ENCODE measurements around the gene CD101. TPM values are rescaled to one million over a fixed set of nuclear protein-coding genes. Genes with fewer than 3 reads are reported as not detected.

Gene CD101
- total RNA-seq, 1 experiment from 2014 or later: 0.06 TPM

GRCh38 chr1:116984406-116985160 lies 17.0 kb upstream of the CD101 start:
- no peak for DNase-seq (ENCODE audit: low read depth)

- no peak for DNase-seq (ENCODE audit: low read depth)
These were observed 14.9 kb upstream of the CD101 start for GRCh38 chr1:116986421-116987255.

DNA sequence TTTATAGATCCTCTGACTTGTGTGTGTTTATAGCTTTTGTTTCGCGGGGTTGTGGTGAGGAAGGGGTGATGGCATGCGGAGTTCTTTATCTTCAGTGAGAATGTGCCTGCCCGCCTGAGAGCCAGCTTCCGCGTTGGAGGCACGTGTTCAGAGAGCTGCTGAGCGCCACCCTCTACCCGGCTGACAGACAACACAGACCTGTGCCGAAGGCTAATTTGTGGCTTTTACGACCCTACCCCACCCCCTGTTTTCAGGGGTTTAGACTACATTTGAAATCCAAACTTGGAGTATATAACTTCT lies 14.4 kb upstream of the CD101 start:
- DNase-seq (ENCODE audit: low read depth): no peak

GRCh38 chr1:116988248-116988647 lies 13.3 kb upstream of the CD101 start:
- DNase-seq (ENCODE audit: low read depth): no peak

GRCh38 chr1:116988908-116989307 lies 12.7 kb upstream of the CD101 start:
- DNase-seq (ENCODE audit: low read depth): no peak

DNA sequence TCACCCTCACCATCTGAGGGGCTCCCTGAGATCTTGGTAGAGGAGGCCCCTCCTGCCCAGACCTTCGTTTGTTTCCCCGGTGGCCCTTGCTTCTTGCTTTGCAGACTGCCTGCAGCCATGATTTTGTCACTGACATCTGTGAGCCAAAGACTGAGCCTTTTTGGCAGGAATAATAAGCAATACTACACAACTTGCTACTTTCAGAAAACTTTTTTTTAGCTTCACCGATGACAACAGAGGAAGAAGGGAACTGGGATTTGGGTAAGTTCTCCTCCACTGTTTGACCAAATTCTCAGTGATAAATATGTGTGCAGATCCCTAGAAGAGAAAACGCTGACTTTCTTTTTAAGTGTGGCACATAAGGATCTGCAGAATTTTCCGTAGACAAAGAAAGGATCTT lies 11.7 kb upstream of the CD101 start:
- no peak for DNase-seq (ENCODE audit: low read depth)

GRCh38 chr1:116990612-116991151 lies 10.9 kb upstream of the CD101 start:
- DNase-seq (ENCODE audit: low read depth): peak; percentile 94

DNA sequence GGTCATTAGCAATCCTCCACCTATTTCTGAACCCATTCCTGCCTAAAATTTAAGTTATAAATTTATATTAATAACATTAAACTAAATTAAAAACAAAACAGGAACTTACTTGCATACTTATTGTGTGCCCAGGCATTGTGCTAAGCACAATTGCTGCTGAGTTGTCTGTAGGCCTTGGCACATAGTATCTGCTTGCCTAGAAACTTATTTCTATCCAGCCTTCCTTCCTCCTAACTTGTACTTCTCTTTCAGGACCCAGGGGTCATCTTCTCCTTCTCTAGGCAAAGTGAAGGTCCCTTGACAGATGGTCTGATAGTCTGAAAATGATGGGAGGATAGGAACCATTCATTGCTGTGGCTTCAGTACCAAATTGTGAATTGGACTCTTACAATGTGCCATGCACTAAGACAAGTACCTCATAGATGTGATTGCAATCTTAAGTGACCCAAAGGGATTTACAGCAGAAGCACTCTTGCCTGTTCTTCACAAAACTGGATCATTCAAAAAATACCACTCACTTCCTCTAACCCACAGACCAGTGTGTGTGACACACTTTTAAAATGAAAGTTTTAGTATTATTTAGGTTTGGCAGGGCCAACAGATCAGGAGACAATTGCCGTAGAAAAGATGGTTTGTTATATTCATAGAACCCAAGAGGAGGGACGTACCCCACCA lies 10.3 kb upstream of the CD101 start:
- no peak for DNase-seq (ENCODE audit: low read depth)

- no peak for DNase-seq (ENCODE audit: low read depth)
These were observed 9.6 kb upstream of the CD101 start for GRCh38 chr1:116991918-116992317.

GRCh38 chr1:116993286-116993685 lies 8.3 kb upstream of the CD101 start:
- DNase-seq (ENCODE audit: low read depth): no peak

DNA sequence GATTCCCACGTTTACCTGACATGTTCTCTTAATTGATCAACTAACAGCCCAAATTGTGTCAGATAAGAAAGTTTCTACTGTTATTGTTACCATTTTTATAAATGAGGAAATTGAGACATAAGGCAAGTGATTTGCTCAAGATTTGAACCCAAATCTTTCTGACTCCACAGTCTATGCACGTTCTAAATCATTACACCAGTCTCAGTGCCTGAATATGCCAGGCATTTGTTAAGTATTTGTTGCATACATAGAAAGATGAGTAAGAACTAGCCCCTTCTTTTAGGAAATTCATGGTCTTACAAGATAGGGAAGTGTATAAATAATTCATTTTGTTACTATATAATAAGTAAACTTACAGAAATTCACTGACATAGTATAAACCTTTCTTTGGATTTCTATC lies 7.1 kb upstream of the CD101 start:
- no peak for DNase-seq (ENCODE audit: low read depth)

- DNase-seq (ENCODE audit: low read depth): peak; percentile 60
These were observed 4.5 kb upstream of the CD101 start for GRCh38 chr1:116997066-116997465.

DNA sequence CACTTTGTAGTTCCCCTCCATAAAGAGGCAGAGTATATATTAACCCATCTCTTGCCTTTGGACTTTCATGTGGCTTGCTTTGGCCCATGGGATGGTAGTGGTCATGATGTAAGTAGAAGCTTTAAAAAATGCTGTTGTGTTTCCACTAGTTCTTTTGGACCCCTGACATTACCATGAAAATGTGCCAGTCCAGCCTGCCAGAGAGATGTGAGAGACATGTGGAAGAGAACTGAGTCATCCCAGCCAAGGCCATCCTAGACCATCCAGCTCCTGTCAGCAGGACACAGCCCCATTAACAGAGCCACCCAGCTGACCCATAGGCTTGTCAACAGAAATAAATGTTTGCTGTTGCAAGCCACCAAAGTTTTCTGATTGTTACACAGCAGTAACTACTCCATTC lies 3.9 kb upstream of the CD101 start:
- peak; percentile 43 for DNase-seq (ENCODE audit: low read depth)

DNA sequence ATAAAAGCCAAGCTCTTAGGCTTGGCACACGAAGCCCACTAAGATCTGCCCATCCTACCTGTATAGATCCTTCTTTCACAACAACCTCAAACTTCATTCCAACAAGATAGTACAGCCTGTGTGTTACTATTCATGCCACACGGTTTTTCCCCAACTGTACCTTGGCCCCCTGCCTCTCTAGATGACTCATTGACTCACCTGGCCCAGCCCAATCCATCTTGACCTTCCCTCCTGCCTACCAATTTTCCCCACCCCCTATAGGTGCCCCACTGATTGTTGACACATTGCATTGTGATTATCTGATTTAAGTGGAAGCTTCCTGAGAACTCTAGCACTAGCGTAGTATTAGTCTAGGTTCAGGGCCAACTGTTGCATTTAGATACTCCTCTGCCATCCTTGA lies 2.0 kb upstream of the CD101 start:
- no peak for DNase-seq (ENCODE audit: low read depth)

- DNase-seq (ENCODE audit: low read depth): no peak
These were observed 1.4 kb upstream of the CD101 start for GRCh38 chr1:117000142-117000541.

DNA sequence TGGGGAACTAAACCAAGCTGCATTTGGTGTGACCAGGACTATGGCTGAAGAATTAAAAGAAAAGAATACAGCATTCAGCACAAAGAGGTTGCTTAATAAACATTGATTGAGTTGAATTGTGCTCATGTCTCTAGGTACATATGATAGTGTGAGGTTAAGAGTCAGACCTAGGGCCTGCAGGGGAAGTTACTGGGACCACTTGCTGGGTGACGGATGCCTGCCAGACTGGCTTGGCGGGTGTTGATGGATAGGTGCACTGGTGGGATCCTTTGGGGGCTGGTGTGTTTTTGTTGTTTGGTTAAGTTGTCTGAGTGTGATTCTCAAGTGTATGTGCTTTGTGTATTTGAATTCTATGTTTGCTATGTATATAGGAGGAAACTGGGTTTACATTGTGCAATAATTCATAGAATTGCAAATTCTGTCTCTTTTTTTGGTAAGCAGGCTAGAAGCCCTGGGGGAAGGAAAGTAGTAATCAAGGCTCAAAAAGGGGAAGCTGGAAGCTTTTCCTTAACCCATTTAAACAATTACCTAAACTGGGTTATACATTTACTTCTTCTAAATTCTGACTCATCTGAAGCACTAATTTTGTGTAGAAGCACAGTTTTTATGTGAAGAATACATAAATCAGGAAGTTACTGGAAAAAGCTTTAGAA lies 1.8 kb downstream of the CD101 start:
- DNase-seq (ENCODE audit: low read depth): no peak

DNA sequence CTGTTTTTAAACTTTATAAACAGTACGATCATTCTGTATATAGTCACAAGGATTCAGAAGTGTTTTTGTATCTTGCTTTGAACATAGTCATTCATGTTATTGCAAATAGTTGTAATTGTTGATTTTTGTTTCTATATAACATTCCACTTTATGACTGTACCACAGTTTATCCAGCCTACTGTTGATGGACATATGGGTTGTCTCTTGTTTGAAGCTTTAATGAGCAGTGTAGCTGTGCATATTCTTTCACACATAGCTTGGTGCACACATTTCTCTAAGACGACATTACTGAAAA lies 6.1 kb downstream of the CD101 start:
- no peak for DNase-seq (ENCODE audit: low read depth)

DNA sequence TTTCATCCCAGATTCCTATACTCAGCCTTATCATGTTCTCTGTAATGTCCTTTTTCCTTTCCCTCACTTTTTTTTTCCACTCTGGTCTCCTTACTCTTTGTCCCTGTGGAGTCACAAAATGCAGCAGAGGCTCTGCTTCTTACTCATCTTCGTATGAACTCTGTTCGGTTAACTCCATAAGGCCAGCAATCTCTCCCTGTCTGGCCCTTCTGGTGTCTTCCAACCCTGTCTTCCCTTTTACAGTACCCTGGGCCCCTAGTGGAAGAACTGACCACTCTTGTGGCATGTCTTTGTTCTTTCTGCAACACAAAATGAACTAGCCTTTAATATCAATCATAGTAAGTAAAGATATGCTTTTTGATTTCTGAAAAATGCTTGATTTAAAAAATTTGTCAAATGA lies 7.1 kb downstream of the CD101 start:
- DNase-seq (ENCODE audit: low read depth): no peak

DNA sequence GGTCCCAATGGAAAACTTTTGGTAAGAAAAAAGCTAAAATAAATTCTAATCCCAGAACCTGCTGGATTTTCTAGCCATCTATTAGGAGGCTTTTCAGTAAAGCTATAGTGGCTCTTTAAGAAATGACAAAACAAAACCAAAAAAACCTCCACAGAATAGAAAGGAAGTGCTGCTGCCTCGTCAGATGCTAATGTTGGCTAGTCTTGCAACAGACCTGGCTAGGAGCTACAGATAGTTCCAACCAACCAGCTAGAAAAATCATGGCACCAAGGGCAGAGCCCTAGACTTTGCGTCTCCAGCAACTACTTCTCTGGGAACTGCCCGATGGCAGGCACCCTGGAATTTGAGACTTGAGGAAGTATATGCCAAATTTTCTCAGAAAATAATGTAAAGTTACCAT lies 7.6 kb downstream of the CD101 start:
- DNase-seq (ENCODE audit: low read depth): peak; percentile 34

DNA sequence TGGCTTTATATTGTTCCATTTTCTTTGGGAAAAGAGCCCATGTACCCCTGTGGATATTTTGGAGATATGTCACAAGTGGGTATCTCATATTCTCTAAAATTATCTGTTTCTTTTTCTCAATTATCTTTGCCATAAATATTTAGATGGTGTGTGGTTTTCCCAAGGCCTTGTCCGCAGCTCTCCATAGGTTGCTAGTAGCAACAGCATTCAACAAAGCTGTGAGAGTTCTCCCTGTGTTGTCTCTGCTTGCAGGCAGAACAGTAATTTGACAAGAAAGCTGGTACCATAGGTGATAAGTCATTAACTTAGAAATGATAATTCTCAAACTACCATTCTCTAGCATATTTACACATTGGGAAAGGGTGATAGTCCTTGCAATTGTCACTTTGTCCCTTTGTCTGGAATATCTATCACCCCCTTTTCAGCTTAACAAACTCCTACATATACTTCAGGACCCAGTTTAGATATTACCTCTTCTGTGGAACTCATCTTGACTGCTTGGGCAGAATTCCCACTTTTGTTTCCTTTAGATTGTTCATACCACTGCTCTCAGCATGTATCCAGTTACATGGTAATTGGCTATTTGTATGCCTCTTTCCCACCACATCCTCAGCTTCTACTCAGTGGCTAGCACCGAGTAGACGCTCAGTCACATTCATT lies 8.9 kb downstream of the CD101 start:
- no peak for DNase-seq (ENCODE audit: low read depth)

DNA sequence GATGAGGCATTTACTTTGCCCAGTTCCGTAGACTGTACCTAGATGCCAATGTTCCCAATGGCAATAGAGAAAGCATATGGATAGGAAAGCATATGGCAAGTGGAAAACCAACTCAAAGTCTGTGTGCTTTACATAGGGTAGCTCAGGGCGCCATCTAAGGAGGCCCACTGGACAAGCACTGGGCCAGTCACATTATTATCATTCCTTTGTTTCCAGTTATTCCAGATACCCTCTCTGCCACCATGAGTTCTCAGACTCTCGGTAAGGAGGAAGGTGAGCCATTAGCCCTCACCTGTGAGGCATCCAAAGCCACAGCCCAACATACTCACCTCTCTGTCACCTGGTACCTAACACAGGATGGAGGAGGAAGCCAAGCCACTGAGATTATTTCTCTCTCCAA lies 9.8 kb downstream of the CD101 start:
- no peak for DNase-seq (ENCODE audit: low read depth)
